ENCODE results near the gene LRBA. TPM values are rescaled to one million over a fixed set of nuclear protein-coding genes. Genes with fewer than 3 reads are reported as not detected.

LRBA gene
- total RNA-seq, 4 donors from 2014 or later: 8.5 to 18.0 (median 11.9) TPM

GRCh38 chr4:150256225-150256620, 758.9 kb downstream of the LRBA start:
- H3K4me1 ChIP-seq: no peaks in the 10 kb centered on the region
- H3K36me3 ChIP-seq: no peaks in the 10 kb centered on the region
- intact Hi-C loops (cut with DNase I; ENCODE audit: low total_unique reads) (no loop called here), in situ Hi-C loops (cut with MboI; ENCODE audit: low sequenced_read_pairs in 4 of 4) (no loop called here)
- no peak overlapping the region for H3K27ac ChIP-seq
- H3K27me3 ChIP-seq: no peaks in the 10 kb centered on the region
- no peak for DNase-seq
- no peaks in the 10 kb centered on the region for H3K9me3 ChIP-seq
- ATAC-seq: no peak
- TF ChIP-seq POLR2A (IDR thresholded peaks at IDR 0.05): no peak
- TF ChIP-seq CTCF (IDR thresholded peaks at IDR 0.05 in 4 of 5, conservative IDR thresholded peaks at IDR 0.05 in 1 of 5): no peak
- H3K4me3 ChIP-seq: no peak overlapping the region

GRCh38 chr4:150255610-150256224, 759.4 kb downstream of the LRBA start:
- no peak overlapping the region for H3K27ac ChIP-seq
- H3K36me3 ChIP-seq: no peaks in the 10 kb centered on the region
- TF ChIP-seq POLR2A (IDR thresholded peaks at IDR 0.05) (no peak), CTCF (IDR thresholded peaks at IDR 0.05 in 4 of 5, conservative IDR thresholded peaks at IDR 0.05 in 1 of 5) (no peak)
- DNase-seq (no peak), ATAC-seq (no peak)
- no peak overlapping the region for H3K4me3 ChIP-seq
- in situ Hi-C loops (cut with MboI; ENCODE audit: low sequenced_read_pairs in 4 of 4): no loop called here
- H3K4me1 ChIP-seq: no peaks in the 10 kb centered on the region
- intact Hi-C loops (cut with DNase I; ENCODE audit: low total_unique reads): no loop called here
- H3K27me3 ChIP-seq: no peaks in the 10 kb centered on the region
- H3K9me3 ChIP-seq: no peaks in the 10 kb centered on the region

GRCh38 chr4:150253965-150254630, 761.0 kb downstream of the LRBA start:
- H3K27me3 ChIP-seq: no peaks in the 10 kb centered on the region
- no peak for TF ChIP-seq POLR2A (IDR thresholded peaks at IDR 0.05)
- TF ChIP-seq CTCF (IDR thresholded peaks at IDR 0.05 in 4 of 5, conservative IDR thresholded peaks at IDR 0.05 in 1 of 5): no peak
- intact Hi-C loops (cut with DNase I; ENCODE audit: low total_unique reads): no loop called here
- H3K4me1 ChIP-seq: no peaks in the 10 kb centered on the region
- in situ Hi-C loops (cut with MboI; ENCODE audit: low sequenced_read_pairs in 4 of 4): no loop called here
- no peak overlapping the region for H3K4me3 ChIP-seq
- no peaks in the 10 kb centered on the region for H3K36me3 ChIP-seq
- no peak overlapping the region for H3K27ac ChIP-seq
- no peaks in the 10 kb centered on the region for H3K9me3 ChIP-seq
- DNase-seq (no peak), ATAC-seq (no peak)

- in situ Hi-C loops (cut with MboI; ENCODE audit: low sequenced_read_pairs in 4 of 4): no loop called here
Observed at GRCh38 chr4:150253416-150253815, 761.7 kb downstream of the LRBA start.

More at GRCh38 chr4:150253416-150253815, 761.7 kb downstream of the LRBA start:
- no peaks in the 10 kb centered on the region for H3K27me3 ChIP-seq
- no peaks in the 10 kb centered on the region for H3K9me3 ChIP-seq
- intact Hi-C loops (cut with DNase I; ENCODE audit: low total_unique reads): no loop called here
- no peak overlapping the region for H3K27ac ChIP-seq
- no peaks in the 10 kb centered on the region for H3K4me1 ChIP-seq
- H3K36me3 ChIP-seq: no peaks in the 10 kb centered on the region
- H3K4me3 ChIP-seq: no peak overlapping the region
- ATAC-seq (no peak), DNase-seq (no peak)
- TF ChIP-seq POLR2A (IDR thresholded peaks at IDR 0.05): no peak
- no peak for TF ChIP-seq CTCF (IDR thresholded peaks at IDR 0.05 in 4 of 5, conservative IDR thresholded peaks at IDR 0.05 in 1 of 5)

Measured in gastrocnemius medialis (tissue), 4 donors.